H9 (cell line): ENCODE data around the gene TBL1X. TPM values are rescaled to one million over a fixed set of nuclear protein-coding genes. Genes with fewer than 3 reads are reported as not detected.

ENCODE experiments used
- DNase-seq: peaks from one replicate; pipeline ENCODE4 v3.0.0-alpha.2; 2017
- H2AFZ ChIP-seq: one replicate; pipeline ENCODE4 v1.6.1; 2013; ENCODE audit warnings: mild to moderate bottlenecking, low read length, control low read depth, moderate library complexity
- H2AK5ac ChIP-seq: 2 replicates; pipeline ENCODE4 v1.6.1; 2013; ENCODE audit warnings: low read length, control low read depth, mixed read lengths; ENCODE audit not compliant: insufficient read length
- H2BK120ac ChIP-seq: one replicate; pipeline ENCODE4 v1.6.1; 2013; ENCODE audit warnings: low read depth, mild to moderate bottlenecking, low read length, control low read depth, inconsistent platforms; ENCODE audit not compliant: poor library complexity, severe bottlenecking
- H2BK12ac ChIP-seq: 2 replicates; pipeline ENCODE4 v1.6.1; 2013; ENCODE audit warnings: low read length, control low read depth, mixed read lengths, low read depth; ENCODE audit not compliant: insufficient read length
- H2BK15ac ChIP-seq: 2 replicates; pipeline ENCODE4 v1.6.1; 2013; ENCODE audit warnings: low read depth, low read length, control low read depth
- H2BK20ac ChIP-seq: one replicate; pipeline ENCODE4 v1.6.1; 2013; ENCODE audit warnings: low read depth, mild to moderate bottlenecking, low read length, control low read depth, inconsistent platforms; ENCODE audit not compliant: poor library complexity, severe bottlenecking
- H2BK5ac ChIP-seq: 2 replicates; pipeline ENCODE4 v1.6.1; 2013; ENCODE audit warnings: low read length, control low read depth, mixed read lengths; ENCODE audit not compliant: insufficient read length
- H3K14ac ChIP-seq: 2 replicates; pipeline ENCODE4 v1.6.1; 2013; ENCODE audit warnings: low read length, control low read depth; ENCODE audit not compliant: insufficient read depth
- H3K18ac ChIP-seq: 2 replicates; pipeline ENCODE4 v1.6.1; 2013; ENCODE audit warnings: low read depth, mild to moderate bottlenecking, mixed read lengths, low read length, control low read depth; ENCODE audit not compliant: insufficient read length
- H3K23ac ChIP-seq: 2 replicates; pipeline ENCODE4 v1.6.1; 2013; ENCODE audit warnings: low read length, control low read depth, mixed read lengths, low read depth; ENCODE audit not compliant: insufficient read length
- H3K23me2 ChIP-seq: 2 replicates; pipeline ENCODE4 v1.6.1; 2013; ENCODE audit warnings: low read depth, mild to moderate bottlenecking, mixed read lengths, low read length, control low read depth; ENCODE audit not compliant: insufficient read length, poor library complexity, severe bottlenecking
- H3K27ac ChIP-seq: 2 replicates; pipeline ENCODE4 v1.5.1; 2013; ENCODE audit warnings: low read length, control low read depth, mixed read lengths, low read depth; ENCODE audit not compliant: insufficient read length
- H3K27me3 ChIP-seq: 2 replicates; pipeline ENCODE4 v1.6.1; 2013; ENCODE audit warnings: low read length, control low read depth, inconsistent platforms; ENCODE audit not compliant: insufficient read depth
- H3K4ac ChIP-seq: 2 replicates; pipeline ENCODE4 v1.6.1; 2013; ENCODE audit warnings: low read depth, mild to moderate bottlenecking, control low read depth, inconsistent platforms, low read length, moderate library complexity
- H3K4me1 ChIP-seq: 2 replicates; pipeline ENCODE4 v1.6.1; 2013; ENCODE audit warnings: low read length, control low read depth, inconsistent platforms; ENCODE audit not compliant: insufficient read depth
- H3K4me2 ChIP-seq: 2 replicates; pipeline ENCODE4 v1.6.1; 2013; ENCODE audit warnings: low read length, control low read depth, mixed read lengths; ENCODE audit not compliant: insufficient read length, insufficient read depth
- H3K56ac ChIP-seq: 2 replicates; pipeline ENCODE4 v1.6.1; 2013; ENCODE audit warnings: low read depth, mild to moderate bottlenecking, mixed read lengths, low read length, control low read depth; ENCODE audit not compliant: insufficient read length
- H3K79me1 ChIP-seq: 2 replicates; pipeline ENCODE4 v1.6.1; 2013; ENCODE audit warnings: low read depth, mild to moderate bottlenecking, moderate library complexity, low read length, control low read depth, inconsistent platforms; ENCODE audit not compliant: insufficient read depth, poor library complexity, severe bottlenecking
- H3K79me2 ChIP-seq: 2 replicates; pipeline ENCODE4 v1.6.1; 2013; ENCODE audit warnings: low read length, control low read depth, inconsistent platforms; ENCODE audit not compliant: insufficient read depth
- H3K9ac ChIP-seq: 2 replicates; pipeline ENCODE4 v1.6.1; 2013; ENCODE audit warnings: low read length, control low read depth, mixed read lengths; ENCODE audit not compliant: insufficient read length; ENCODE audit errors: extremely low read depth
- H3K9me3 ChIP-seq: one replicate; pipeline ENCODE4 v1.6.1; 2013; ENCODE audit warnings: low read depth, low read length, inconsistent platforms; ENCODE audit not compliant: control insufficient read depth
- H3T11ph ChIP-seq: one replicate; pipeline ENCODE4 v1.6.1; 2013; ENCODE audit warnings: mild to moderate bottlenecking, low read length, control low read depth, inconsistent platforms
- H4K20me1 ChIP-seq: one replicate; pipeline ENCODE4 v1.6.1; 2013; ENCODE audit not compliant: control insufficient read depth, insufficient read length, insufficient read depth
- H4K5ac ChIP-seq: 2 replicates; pipeline ENCODE4 v1.6.1; 2013; ENCODE audit warnings: low read depth, mild to moderate bottlenecking, mixed read lengths, low read length, control low read depth; ENCODE audit not compliant: insufficient read length
- H4K8ac ChIP-seq: replicated peaks from 2 replicates; pipeline ENCODE4 v1.6.1; 2013; ENCODE audit warnings: low read length, control low read depth, mixed read lengths, low read depth; ENCODE audit not compliant: insufficient read length
- H4K91ac ChIP-seq: 2 replicates; pipeline ENCODE4 v1.6.1; 2013; ENCODE audit warnings: low read depth, mild to moderate bottlenecking, moderate library complexity, mixed read lengths, low read length, control low read depth; ENCODE audit not compliant: insufficient read length
- H3K27ac Mint-ChIP-seq, 3 experiments: 2 replicates in 2 of 3; 3 replicates in 1 of 3; pipeline ENCODE4 v1.8.0; 2020 to 2021; ENCODE audit warnings: mixed read lengths in 3 of 3, mild to moderate bottlenecking in 1 of 3, moderate library complexity in 1 of 3
- H3K27me3 Mint-ChIP-seq: 2 replicates; pipeline ENCODE4 v1.8.0; 2021; ENCODE audit warnings: low read depth, mild to moderate bottlenecking, moderate library complexity, mixed read lengths
- H3K36me3 Mint-ChIP-seq, 3 experiments: 2 replicates in 2 of 3; 3 replicates in 1 of 3; pipeline ENCODE4 v1.8.0; 2020 to 2021; ENCODE audit warnings: low read depth in 3 of 3, mixed read lengths in 3 of 3; ENCODE audit not compliant: insufficient read depth in 1 of 3
- H3K4me1 Mint-ChIP-seq, 2 experiments: 2 replicates each; pipeline ENCODE4 v1.8.0; 2020; ENCODE audit warnings: mixed read lengths in 2 of 2
- H3K4me3 Mint-ChIP-seq, 2 experiments: 2 replicates in 1 of 2; 3 replicates in 1 of 2; pipeline ENCODE4 v1.8.0; 2020 to 2021; ENCODE audit warnings: mild to moderate bottlenecking in 2 of 2, mixed read lengths in 2 of 2, moderate library complexity in 1 of 2
- H3K9me3 Mint-ChIP-seq, 2 experiments: 2 replicates in 1 of 2; 3 replicates in 1 of 2; pipeline ENCODE4 v1.8.0; 2020; ENCODE audit warnings: mild to moderate bottlenecking in 2 of 2, mixed read lengths in 2 of 2, moderate library complexity in 1 of 2
- CTCF ChIP-seq: fragments of 200-600 bp; sonication (generic); conservative IDR thresholded peaks from 3 replicates; pipeline ENCODE4 v1.8.0; 2021; ENCODE audit warnings: antibody characterized with exemption, mild to moderate bottlenecking
- WGBS: extraction: QIAGEN DNeasy Blood & Tissue Kit; methylation state at CpG from one replicate; pipeline ENCODE4 v1.1.7; 2013; ENCODE audit warnings: missing lambda C conversion rate, low lambda C conversion rate, mixed read lengths; ENCODE audit not compliant: insufficient read length; ENCODE audit errors: extremely low coverage; 5-methylcytosine and 5-hydroxymethylcytosine counted together
- total RNA-seq: library from RNA; stranded (reverse); gene quantifications from 2 replicates; pipeline ENCODE4 v1.2.1, GENCODE V29; 2021

The TBL1X gene
- total RNA-seq, 1 experiment from 2014 or later: 24.1 TPM

GRCh38 chrX:9642270-9642995, 177.6 kb downstream of the TBL1X start:
- no peak overlapping the region for H3K4ac ChIP-seq
- no peak overlapping the region for H4K8ac ChIP-seq
- Mint-ChIP-seq H3K36me3 (peaks cover 0 to 1% (median 0%) of the 10 kb centered on the region in 3 experiments; a peak in 2 of 7 replicates), H3K27ac (peak overlapping the region in 2 of 3 experiments; percentile 41 to 89; a peak in 2 of 7 replicates), H3K4me1 (peaks cover 2 to 10% of the 10 kb centered on the region in 2 experiments), H3K4me3 (no peak overlapping the region), H3K27me3 (no peaks in the 10 kb centered on the region), H3K9me3 (peaks cover under 1 to 46% of the 10 kb centered on the region in 2 experiments; a peak in 2 of 5 replicates)
- H3K23ac ChIP-seq: no peak overlapping the region
- H3K4me1 ChIP-seq: peaks cover 4% of the 10 kb centered on the region; the same call in 1 of the 2 replicates
- H3T11ph ChIP-seq: no peak overlapping the region
- DNase-seq: no peak
- no peak overlapping the region for H2AK5ac ChIP-seq
- no peaks in the 10 kb centered on the region for H3K9me3 ChIP-seq
- no peak overlapping the region for H3K14ac ChIP-seq
- H4K91ac ChIP-seq: no peak overlapping the region
- H2BK20ac ChIP-seq: no peak overlapping the region
- no peak overlapping the region for H3K4me2 ChIP-seq
- no peak overlapping the region for H4K5ac ChIP-seq
- H2AFZ ChIP-seq: no peak overlapping the region
- H2BK15ac ChIP-seq: no peak overlapping the region
- H3K56ac ChIP-seq: no peak overlapping the region
- no peak overlapping the region for H2BK120ac ChIP-seq
- peaks cover 2% of the 10 kb centered on the region for H4K20me1 ChIP-seq
- H3K9ac ChIP-seq: no peak overlapping the region
- no peaks in the 10 kb centered on the region for H3K79me2 ChIP-seq
- TF ChIP-seq CTCF: no peak
- no peak overlapping the region for H3K27ac ChIP-seq
- H2BK5ac ChIP-seq: no peak overlapping the region
- WGBS: no CpG with 5 or more reads among the region's 14 CpGs
- no peak overlapping the region for H3K18ac ChIP-seq
- no peaks in the 10 kb centered on the region for H3K23me2 ChIP-seq
- H2BK12ac ChIP-seq: no peak overlapping the region
- no peaks in the 10 kb centered on the region for H3K27me3 ChIP-seq
- no peaks in the 10 kb centered on the region for H3K79me1 ChIP-seq
